HG03039 (cell line): ENCODE data around the gene TINCR.

Source experiments
- ATAC-seq: cut with Tn5 transposase; IDR thresholded peaks from one replicate; pipeline ENCODE4 v1.9.1; 2021; ENCODE audit warnings: mild to moderate bottlenecking, moderate library complexity; ENCODE audit not compliant: unreplicated experiment

TINCR gene

GRCh38 chr19:5520501-5520900, 47.3 kb downstream of the TINCR start:
- no peak for ATAC-seq

GRCh38 chr19:5519076-5519475, 48.7 kb downstream of the TINCR start:
- ATAC-seq, result no peak

GRCh38 chr19:5515737-5516136, 52.0 kb downstream of the TINCR start:
- no peak for ATAC-seq

- ATAC-seq, result no peak
Measured at GRCh38 chr19:5514001-5514400, 53.8 kb downstream of the TINCR start.

GRCh38 chr19:5512715-5513114, 55.0 kb downstream of the TINCR start:
- ATAC-seq, result no peak
